HG02798 (cell line): ENCODE data around the gene TPSG1.
"Not testable (repeated sequence)": the region's sequence is repeated elsewhere in the genome, so short reads cannot be mapped to it uniquely, and the experiment has no call there.

Source experiments
- ATAC-seq: cut with Tn5 transposase; IDR thresholded peaks from one replicate; pipeline ENCODE4 v1.9.1; 2021; ENCODE audit warnings: mild to moderate bottlenecking; ENCODE audit not compliant: unreplicated experiment, poor library complexity

The TPSG1 gene

DNA sequence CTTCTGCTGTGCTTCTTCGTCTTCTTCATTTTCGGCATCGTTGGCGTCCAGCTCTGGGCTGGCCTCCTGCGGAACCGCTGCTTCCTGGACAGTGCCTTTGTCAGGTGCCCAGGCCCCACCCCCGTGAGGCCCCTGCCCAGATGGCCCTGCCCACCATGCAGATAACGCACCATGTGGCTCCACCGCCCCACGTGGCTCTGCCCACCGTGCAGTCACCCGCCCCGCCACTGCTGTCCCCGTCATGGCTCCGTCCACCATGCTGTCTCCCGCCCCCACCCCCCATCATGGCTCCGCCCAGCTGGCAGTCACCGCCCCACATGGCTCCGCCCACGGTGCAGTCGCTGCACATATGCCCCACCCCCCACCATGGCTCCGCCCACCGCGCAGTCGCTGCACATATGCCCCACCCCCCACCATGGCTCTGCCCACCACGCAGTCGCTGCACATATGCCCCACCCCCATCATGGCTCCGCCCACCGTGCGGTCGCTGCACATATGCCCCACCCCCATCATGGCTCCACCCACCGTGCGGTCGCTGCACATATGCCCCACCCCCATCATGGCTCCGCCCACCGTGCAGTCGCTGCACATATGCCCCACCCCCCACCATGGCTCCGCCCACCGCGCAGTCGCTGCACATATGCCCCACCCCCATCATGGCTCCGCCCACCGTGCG, 26.3 kb downstream of the TPSG1 start:
- not testable (repeated sequence) for ATAC-seq

DNA sequence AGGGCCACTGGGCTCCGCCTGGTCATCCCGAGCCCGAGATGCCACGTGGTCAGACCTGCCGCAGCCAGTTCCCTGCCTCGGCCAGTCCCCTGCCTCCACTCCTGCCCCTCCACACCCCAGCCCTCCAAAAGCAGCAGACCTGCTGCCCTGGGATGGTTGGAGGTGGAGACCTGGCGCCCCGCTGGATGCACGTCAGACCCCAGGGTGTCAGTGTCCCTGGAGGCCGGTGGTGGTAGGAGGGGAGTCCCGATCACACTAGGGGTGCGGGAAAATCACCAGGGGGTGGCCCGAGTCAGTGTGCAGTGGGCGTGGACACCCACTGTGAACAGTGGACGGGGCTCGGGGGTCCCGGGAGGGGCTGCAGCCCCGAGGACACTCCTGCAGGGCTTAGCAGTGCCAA, 26.9 kb downstream of the TPSG1 start:
- ATAC-seq: no peak

DNA sequence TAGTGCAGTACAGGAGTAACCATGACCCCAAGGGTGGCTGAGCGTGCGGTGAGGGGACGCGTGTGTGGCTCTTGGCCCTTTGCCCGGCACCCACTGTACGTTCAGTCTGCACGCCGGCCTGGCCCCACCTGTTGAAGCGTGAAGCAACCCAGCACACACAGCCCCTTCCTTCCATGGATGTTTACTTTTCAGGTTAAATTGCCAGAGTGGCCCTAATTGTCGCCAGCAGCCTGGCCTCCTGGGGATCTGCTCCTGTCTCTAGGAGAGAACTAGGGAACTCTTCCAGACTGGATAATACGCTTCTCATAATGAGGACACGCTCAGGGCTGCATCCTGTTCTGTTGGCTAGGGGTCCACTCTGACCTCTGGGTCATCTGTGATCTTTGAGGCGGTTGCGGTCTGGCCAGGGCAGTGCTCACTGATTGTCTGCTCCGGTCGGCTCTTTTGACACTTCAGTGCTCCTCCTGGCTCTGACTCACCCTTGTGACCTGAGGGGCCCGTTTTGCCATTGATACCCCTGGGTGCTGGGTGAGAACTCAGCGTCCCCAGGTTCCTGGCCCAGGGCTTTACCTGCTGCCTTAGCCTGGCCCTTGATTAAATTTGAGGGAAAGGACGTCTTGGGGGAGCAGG, 27.7 kb downstream of the TPSG1 start:
- no peak for ATAC-seq

DNA sequence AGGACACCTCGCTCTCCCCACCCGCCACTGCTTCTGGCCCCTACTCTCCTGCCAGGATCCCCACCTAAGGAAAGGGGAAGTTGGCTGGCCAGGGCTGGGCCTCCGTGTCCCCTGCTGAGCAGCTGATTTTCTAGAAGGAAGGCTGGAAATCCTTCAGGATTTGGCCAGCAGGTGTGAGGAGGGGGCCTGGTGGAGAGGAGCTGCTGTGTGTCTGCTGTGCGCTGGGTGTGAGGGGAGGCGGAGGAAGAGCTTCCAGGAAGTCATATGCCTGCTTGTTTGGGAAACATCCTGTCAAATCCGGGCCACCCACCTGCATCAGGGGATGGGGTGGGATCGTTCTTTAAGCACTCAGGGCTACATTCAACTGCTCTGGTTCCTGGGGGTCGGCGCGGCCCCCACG, 28.6 kb downstream of the TPSG1 start:
- no peak for ATAC-seq

DNA sequence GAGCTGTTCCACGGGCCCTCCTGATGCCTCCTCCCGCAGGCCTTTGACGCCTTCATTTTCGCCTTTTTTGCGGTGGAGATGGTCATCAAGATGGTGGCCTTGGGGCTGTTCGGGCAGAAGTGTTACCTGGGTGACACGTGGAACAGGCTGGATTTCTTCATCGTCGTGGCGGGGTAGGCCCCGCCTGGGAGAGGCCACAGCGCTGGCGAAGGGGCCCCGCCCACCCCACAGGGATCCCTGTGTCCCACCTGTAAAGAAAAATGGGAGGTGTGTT, 29.7 kb downstream of the TPSG1 start:
- no peak for ATAC-seq

DNA sequence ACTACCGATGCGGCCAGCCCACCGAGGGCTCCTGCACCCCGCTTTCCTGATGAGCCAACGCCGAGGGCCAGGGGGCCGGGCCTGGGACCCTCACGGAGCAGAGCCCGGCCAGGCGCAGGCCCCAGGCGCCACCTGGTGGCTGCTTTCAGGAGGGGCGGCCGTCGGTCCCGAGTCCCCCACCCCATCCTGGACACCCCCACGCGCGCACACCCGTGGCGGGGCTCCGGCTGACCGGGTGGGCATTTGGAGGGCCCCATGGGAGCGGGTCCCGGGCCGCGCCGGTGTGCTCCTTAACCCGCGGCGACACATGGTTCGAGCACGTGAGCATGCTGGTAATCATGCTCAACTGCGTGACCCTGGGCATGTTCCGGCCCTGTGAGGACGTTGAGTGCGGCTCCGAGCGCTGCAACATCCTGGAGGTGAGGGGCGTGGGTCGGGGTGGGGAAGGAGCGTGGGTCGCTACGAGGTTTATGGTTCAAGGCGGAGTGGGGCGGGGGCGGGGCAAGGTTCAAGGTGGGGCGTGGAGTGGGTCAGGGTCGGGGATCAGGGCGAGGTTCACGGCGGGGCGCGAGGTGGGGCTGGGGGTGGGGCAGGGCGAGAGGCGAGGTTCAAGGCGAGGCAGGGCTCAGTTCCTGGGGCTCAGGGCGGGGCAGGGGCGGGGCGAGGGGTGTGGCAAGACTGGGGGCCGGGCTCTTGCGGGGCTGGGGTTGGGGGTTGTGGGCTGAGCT, 30.2 kb downstream of the TPSG1 start:
- no peak for ATAC-seq

DNA sequence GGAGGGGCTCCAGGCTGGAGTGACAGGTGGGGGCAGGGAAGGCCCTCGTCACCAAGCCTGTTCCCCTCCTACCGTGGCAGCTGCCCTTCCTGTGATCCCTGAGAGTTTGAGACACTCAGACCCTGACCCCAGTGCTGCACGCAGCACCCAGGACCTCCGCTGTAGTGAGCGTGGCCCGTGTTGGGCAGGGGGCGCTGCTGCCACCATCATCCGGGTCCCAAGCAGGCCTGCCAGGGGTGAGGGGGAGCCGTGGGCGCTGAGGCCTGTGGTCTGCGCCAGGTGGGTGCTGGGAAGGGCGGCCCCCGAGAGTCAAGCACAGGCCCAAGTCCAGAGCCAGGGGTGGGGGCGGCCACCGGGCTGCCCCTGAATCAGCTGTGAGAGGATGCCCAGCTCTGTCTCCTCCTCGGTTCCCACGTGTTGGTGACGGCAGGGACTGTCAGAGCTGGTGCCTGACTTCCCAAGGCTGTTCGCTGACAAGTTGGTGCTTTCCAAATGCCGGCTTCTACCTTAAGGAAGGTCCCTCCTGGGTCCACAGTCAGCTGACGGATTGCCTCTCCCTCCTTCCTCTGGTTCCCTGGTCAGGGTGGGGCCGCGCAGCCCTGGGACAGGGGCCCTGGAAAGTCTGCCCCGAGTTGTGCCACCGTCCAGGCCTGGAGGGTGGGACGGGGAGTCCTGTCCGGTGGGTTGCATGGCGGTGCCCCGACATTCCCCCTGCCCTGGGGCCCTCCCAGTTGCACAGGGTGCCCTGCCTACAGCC, 31.1 kb downstream of the TPSG1 start:
- no peak for ATAC-seq

DNA sequence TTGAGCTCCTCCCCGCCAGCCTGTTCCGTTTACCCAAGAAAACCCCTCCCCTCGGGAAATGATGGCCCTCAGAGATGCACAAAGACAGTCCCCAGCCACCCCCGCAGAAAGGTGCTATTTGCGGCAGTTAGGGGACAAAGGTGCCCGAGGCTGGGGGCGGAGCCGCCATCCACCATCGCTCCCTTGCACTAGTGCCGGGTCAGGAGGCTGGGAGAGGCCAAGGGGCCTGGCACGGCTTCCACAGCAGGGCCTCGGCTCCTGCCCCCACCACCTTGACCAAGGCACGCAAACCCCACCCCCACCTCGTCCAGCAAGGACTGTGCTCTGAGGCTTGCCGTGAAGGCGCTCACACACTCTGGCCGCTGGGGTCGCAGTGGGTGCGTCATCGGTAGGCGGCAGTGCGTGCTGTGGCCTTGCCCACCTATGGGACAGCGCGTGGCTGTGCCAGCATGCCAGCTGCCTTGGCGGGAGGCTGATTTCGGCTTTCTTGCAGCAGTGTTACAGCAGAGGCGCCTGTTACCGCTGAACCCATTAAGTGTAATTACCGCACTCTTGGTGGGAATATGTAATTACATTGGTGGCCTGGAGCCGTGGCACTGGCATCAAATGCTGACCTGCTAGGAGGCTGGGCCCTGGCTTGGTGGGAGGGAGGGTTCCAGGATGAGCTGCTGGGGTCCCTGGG, 31.8 kb downstream of the TPSG1 start:
- ATAC-seq: no peak

DNA sequence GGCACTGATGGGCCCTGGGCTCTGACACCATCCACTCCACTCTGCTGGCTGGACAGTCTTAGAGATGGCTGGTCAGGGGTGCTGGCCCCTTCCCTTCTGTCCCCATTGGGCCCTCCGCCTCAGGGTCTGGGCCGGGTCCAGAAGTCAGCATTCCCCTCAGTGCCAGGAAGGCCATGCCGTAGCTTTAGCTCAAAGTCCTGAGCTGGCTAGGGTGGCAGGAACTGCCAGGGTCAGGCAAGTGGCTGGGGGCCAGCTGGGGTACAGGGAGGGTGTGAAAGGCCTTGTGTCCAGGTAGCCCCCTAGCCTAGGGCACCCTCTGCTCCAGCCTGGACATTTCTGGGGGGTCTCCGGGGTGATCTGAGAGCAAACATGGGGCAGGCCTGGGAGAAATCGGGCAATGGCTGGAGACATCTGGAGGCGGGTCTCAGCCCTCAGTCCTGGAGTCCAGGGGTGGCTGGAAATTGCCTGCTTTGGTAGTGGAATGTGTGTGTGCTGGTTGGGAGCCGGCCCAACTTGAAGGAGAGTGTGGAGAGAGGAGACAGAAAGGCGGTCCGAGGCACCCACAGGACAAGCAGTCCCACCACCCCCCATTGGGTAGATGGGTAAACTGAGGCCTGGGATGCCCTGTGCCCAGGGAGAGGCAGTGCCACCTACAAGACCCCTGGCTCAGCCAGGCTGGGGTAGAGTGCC, 32.5 kb downstream of the TPSG1 start:
- ATAC-seq: no peak

DNA sequence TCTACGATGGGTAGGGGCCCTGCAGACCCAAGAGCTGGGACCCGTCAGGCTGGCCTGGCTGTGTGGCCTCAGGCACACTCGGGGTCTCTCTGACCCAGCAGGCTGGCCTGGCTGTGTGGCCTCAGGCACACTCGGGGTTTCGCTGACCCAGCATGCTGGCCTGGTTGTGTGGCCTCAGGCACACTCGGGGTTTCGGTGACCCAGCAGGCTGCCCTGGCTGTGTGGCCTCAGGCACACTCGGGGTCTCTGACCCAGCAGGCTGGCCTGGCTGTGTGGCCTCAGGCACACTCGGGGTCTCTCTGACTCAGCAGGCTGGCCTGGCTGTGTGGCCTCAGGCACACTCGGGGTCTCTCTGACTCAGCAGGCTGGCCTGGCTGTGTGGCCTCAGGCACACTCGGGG, 34.3 kb downstream of the TPSG1 start:
- not testable (repeated sequence) for ATAC-seq

DNA sequence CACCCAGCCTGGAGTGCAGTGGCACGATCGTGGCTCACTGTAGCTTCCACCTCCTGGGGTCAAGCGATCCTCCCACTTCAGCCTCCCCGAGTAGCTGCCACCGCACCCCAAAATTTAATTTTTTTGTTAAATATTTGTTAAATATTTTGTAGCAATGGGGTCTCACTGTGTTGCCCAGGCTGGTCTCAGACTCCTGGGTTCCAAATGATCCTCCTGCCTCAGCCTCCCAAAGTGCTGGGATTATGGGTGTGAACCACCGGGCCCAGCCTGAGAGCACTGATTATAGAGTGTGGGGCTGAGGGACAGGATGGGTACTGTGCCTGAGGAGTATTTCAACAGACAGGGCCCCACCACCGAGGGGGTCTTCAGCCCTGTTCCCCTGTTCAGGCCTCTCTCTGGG, 35.6 kb downstream of the TPSG1 start:
- no peak for ATAC-seq

DNA sequence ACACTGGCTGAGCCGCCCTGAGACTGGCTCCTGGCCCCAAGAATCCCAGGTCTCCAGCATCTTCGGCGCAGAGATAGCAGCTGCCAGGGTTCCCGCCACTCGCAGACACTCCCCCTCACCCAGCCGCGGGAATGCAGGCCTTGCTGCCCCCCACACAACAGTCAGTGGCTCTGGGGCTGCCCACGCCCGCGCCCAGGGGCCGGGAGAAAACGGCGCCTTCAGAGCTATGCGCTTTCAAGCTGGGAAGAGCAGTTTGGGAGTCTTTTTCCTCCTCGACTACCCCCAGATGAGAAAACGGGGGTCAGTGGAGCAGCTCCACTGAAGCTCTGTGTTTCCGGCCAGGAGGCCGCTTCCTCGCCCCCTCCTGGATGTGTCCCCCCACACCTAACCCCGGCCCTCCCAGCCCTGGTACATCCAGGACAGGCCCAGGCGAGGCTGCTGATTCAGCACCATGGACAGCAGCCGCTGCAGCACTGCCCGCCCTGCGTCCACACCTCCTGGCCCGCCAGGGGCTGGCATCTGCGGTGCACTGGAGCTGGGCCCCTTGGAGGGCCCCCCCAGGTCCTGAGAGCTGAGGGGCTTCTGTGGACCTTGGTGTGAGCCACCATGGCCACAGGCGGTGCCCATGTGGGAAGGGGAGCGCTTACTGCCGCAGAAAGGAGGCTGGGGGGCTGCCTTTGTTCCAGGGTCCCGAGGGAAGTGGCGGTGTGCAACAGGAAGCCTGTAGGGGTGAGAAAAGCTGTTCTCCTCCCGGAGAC, 36.5 kb downstream of the TPSG1 start:
- ATAC-seq: no peak

DNA sequence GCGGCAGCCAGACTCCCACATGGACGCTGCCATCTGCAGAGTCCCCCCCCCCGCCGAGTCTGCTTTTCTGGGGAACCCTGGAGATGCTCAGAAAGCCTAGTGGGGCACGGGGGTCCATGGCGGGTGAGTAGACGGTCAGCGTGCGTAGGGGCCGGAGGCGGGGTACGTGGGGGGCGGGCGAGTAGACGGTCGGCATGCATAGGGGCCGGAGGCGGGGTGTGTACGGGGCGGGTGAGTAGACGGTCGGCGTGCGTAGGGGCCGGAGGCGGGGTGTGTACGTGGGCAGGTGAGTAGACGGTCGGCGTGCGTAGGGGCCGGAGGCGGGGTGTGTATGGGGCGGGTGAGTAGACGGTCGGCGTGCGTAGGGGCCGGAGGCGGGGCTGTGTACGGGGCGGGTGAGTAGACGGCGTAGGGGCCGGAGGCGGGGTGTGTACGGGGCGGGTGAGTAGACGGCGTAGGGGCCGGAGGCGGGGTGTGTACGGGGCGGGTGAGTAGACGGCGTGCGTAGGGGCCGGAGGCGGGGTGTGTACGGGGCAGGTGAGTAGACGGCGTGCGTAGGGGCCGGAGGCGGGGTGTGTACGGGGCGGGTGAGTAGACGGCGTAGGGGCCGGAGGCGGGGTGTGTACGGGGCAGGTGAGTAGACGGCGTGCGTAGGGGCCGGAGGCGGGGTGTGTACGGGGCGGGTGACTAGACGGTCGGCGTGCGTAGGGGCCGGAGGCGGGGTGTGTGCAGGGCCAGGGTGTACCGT, 39.4 kb downstream of the TPSG1 start:
- not testable (repeated sequence) for ATAC-seq

DNA sequence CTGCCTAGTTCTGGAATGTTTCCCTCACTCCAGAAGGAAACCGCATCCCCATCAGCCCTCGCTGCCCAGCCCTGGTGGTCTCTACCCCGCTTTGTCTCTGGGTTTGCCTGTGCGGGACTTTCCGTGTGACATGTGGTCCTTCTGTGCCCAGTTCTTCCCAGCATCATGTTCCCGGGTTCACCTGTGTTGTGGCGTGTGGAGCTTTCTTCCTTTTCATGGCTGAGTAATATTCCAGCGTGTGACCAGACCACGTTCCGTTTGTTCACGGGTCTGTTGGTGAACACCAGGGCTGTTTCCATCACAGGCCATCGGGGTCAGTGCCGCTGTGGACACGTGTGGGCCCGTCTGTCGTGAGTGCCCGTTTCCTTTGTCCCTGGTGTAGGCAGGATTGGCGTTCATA, 40.1 kb downstream of the TPSG1 start:
- no peak for ATAC-seq

DNA sequence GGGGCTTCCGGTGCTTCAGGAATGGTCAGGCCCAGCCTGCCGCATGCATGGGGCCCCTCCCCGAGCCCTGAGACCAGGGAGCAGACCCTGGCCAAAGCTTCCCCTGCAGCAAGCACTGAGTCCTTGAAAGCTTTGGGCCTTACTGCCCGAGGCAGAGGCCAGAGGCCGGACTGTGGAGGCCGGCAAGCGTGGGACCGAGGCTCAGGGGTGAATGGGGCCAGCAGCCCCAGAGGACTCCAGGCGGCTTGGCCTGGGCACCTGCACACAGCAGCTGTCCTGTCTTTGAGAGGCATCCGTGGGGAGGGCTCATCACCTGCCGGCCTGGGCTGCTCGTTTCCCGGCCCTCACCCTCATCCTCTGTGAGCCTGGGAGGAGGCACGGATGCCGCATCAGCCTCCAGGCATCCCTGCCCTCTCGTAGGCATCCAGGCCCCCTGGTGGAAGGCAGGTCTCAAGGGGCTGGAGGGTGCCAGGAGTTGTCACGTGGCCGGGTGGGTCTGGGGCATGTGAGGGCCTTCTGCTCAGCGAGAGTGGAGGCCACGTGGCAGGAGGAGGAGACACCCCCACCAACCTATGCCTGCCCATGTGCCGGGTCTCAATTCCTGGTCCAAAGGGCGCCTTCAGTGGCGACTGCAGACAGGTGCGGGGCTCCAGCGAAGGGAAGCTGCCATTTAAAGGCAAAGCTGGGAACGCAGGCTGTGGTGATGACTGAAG, 40.8 kb downstream of the TPSG1 start:
- no peak for ATAC-seq

DNA sequence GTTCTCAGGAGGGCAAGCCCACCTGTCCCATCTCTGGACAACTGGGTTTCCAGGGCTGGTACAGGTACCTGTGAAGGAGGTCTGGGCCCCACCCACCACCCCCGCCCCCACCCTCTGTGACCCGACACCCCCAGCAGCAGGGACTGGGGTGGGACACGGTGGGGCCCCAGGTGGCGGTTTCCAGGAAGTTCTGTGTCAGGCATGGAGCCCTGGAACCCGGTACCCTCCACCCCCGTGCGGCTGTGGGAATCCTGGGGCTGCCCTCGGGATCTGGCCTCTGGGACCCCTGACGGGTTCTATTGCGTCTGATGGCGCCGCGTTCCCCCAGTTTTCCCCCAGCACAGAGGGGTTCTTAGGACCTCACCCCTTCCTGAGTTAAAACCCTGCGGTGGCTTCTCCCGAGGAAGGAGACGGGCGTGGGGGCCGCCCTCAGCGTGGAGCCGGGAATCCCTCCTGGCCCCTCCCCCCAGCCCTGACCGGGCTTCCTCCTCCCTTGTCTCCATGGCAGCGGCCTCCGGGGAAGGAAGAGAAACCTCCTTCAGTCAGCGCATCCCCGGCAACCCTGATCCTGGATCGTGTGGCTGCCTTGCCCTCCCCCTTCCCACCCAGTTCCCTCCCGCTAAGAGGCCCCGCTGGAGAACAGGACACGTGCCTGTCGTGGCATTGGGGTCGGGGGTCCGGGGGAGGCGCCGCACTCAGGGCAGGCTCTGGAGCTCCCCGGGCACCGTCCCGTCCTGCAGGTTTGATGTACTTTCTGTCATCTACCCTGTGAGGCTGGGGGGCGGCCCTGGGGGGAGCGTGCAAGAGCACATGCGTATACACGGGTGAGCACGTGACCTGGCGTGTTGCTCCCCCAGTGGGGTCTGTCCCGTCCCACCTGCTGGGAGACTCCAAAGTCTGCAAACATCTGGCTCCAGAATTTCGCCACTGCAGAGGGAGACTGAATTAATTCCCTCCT, 41.8 kb downstream of the TPSG1 start:
- ATAC-seq: no peak

DNA sequence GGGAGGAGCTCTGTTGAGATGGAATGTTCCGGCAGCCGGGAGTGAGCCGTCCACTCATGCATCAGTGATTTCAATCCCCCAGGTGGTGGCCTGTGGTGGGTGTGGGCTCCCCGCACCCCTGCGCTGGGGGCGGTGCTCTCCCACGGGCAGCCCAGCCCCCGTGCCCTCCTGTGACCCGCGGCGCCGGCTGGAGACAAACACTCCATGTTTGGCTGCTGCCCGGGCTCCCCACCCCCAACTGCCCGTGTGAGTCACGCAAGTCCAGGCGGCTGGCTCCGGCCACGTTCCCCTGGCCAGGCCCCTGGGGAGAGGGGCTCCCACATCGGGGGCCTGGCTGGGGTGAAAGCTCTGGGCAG, 42.8 kb downstream of the TPSG1 start:
- no peak for ATAC-seq
